IMR-90 (cell line): ENCODE measurements around the gene TRIO. TPM values are rescaled to one million over a fixed set of nuclear protein-coding genes. Genes with fewer than 3 reads are reported as not detected.

ENCODE experiments used
- ATAC-seq: fragments of 200-7000 bp; cut with Tn5 transposase; 2 replicates; pipeline ENCODE4 v1.9.1; 2020; ENCODE audit warnings: low read depth, mild to moderate bottlenecking, moderate library complexity
- BruUV-seq: library from RNA; stranded (reverse); fragments of 400-500 nt; replicated peaks from 2 replicates; lab custom pipeline; 2021; lab: Mats Ljungman, UMichigan
- CTCF ChIA-PET: fragments of 300-600 bp; formaldehyde crosslinking; extraction: SDS; loops from one replicate; lab custom pipeline; 2021; ENCODE audit warnings: antibody characterized with exemption; lab: Yijun Ruan, JAX
- POLR2A ChIA-PET: fragments of 300-600 bp; sonication (Branson Sonifier 250); formaldehyde crosslinking; loops from one replicate; lab custom pipeline; 2022; ENCODE audit warnings: antibody characterized with exemption; ENCODE audit not compliant: unreplicated experiment; lab: Charles Lee
- DNase-seq: peaks from one replicate; pipeline ENCODE4 v3.0.0; 2013
- H2AFZ ChIP-seq: replicated peaks from 2 replicates; pipeline ENCODE3; 2013; ENCODE audit warnings: low read length, mild to moderate bottlenecking; ENCODE audit not compliant: poor library complexity
- H2AK5ac ChIP-seq: 2 replicates; pipeline ENCODE4 v1.6.1; 2013; ENCODE audit warnings: low read depth, low read length, inconsistent platforms
- H2AK9ac ChIP-seq: replicated peaks from 2 replicates; pipeline ENCODE3; 2013; ENCODE audit warnings: mild to moderate bottlenecking, low read depth, low read length, moderate library complexity; ENCODE audit not compliant: poor library complexity
- H2BK120ac ChIP-seq: 2 replicates; pipeline ENCODE4 v1.6.1; 2013; ENCODE audit warnings: low read depth, low read length, inconsistent platforms
- H2BK15ac ChIP-seq: 3 replicates; pipeline ENCODE4 v1.6.1; 2013; ENCODE audit warnings: low read depth, low read length, inconsistent platforms
- H2BK20ac ChIP-seq: 2 replicates; pipeline ENCODE4 v1.6.1; 2013; ENCODE audit warnings: low read depth, mild to moderate bottlenecking, inconsistent platforms, low read length, moderate library complexity
- H2BK5ac ChIP-seq: 2 replicates; pipeline ENCODE4 v1.6.1; 2013; ENCODE audit warnings: mild to moderate bottlenecking, low read depth, low read length, inconsistent platforms; ENCODE audit not compliant: poor library complexity, severe bottlenecking
- H3K14ac ChIP-seq: replicated peaks from 2 replicates; pipeline ENCODE4 v1.6.1; 2013; ENCODE audit warnings: low read depth, low read length, inconsistent platforms
- H3K18ac ChIP-seq: 2 replicates; pipeline ENCODE4 v1.6.1; 2013; ENCODE audit warnings: low read depth, low read length, control low read depth
- H3K23ac ChIP-seq: 2 replicates; pipeline ENCODE4 v1.6.1; 2013; ENCODE audit warnings: low read depth, low read length, inconsistent platforms
- H3K27ac ChIP-seq: 2 replicates; pipeline ENCODE4 v1.5.1; 2013; ENCODE audit warnings: mild to moderate bottlenecking, control low read depth, low read length; ENCODE audit not compliant: insufficient read depth
- H3K27me3 ChIP-seq: 2 replicates; pipeline ENCODE4 v1.6.1; 2013; ENCODE audit warnings: low read length; ENCODE audit not compliant: control insufficient read depth, insufficient read depth
- H3K36me3 ChIP-seq: 2 replicates; pipeline ENCODE4 v1.6.1; 2013; ENCODE audit warnings: low read length, mixed read lengths; ENCODE audit not compliant: control insufficient read depth, insufficient read depth
- H3K4ac ChIP-seq: 2 replicates; pipeline ENCODE4 v1.6.1; 2013; ENCODE audit warnings: low read depth, low read length, inconsistent platforms
- H3K4me1 ChIP-seq: 2 replicates; pipeline ENCODE4 v1.6.1; 2013; ENCODE audit warnings: low read length, mixed read lengths; ENCODE audit not compliant: control insufficient read depth, insufficient read depth
- H3K4me2 ChIP-seq: 2 replicates; pipeline ENCODE4 v1.6.1; 2013; ENCODE audit warnings: low read depth, mild to moderate bottlenecking, control low read depth, low read length, moderate library complexity
- H3K4me3 ChIP-seq: 2 replicates; pipeline ENCODE4 v1.5.1; 2013; ENCODE audit warnings: low read depth, mild to moderate bottlenecking, control low read depth, low read length, moderate library complexity; ENCODE audit not compliant: insufficient read depth
- H3K56ac ChIP-seq: 2 replicates; pipeline ENCODE4 v1.6.1; 2013; ENCODE audit warnings: low read length, inconsistent platforms; ENCODE audit not compliant: insufficient read depth; ENCODE audit errors: extremely low read depth
- H3K79me1 ChIP-seq, 2 experiments: 2 replicates each; pipeline ENCODE4 v1.6.1; 2013; ENCODE audit warnings: low read length in 2 of 2, inconsistent platforms in 1 of 2, low read depth in 1 of 2
- H3K9ac ChIP-seq: 2 replicates; pipeline ENCODE4 v1.6.1; 2013; ENCODE audit warnings: low read depth, low read length, control low read depth
- H3K9me1 ChIP-seq: 2 replicates; pipeline ENCODE4 v1.6.1; 2013; ENCODE audit warnings: low read length, inconsistent platforms; ENCODE audit not compliant: insufficient read depth
- H3K9me3 ChIP-seq: 2 replicates; pipeline ENCODE4 v1.6.1; 2013; ENCODE audit warnings: low read length; ENCODE audit not compliant: control insufficient read depth, insufficient read depth
- H4K20me1 ChIP-seq: 2 replicates; pipeline ENCODE4 v1.6.1; 2013; ENCODE audit warnings: low read length, inconsistent platforms; ENCODE audit not compliant: insufficient read depth
- H4K5ac ChIP-seq: 2 replicates; pipeline ENCODE4 v1.6.1; 2013; ENCODE audit warnings: mild to moderate bottlenecking, low read depth, low read length, control low read depth
- H4K8ac ChIP-seq, 2 experiments: 2 replicates each; pipeline ENCODE4 v1.6.1; 2013; ENCODE audit warnings: low read depth in 2 of 2, low read length in 2 of 2, control low read depth in 1 of 2, inconsistent platforms in 1 of 2
- H4K91ac ChIP-seq: 2 replicates; pipeline ENCODE4 v1.6.1; 2013; ENCODE audit warnings: low read depth, low read length, inconsistent platforms; ENCODE audit not compliant: insufficient read depth
- BHLHE40 ChIP-seq: fragments of 150-350 bp; IDR thresholded peaks from 2 replicates; pipeline ENCODE4 v1.6.1; 2016; ENCODE audit warnings: mild to moderate bottlenecking, low read depth, low read length
- CEBPB ChIP-seq: IDR thresholded peaks from 2 replicates; pipeline ENCODE4 v1.6.1; 2012; ENCODE audit warnings: low read depth, low read length, improper control_type of control experiment
- FOS ChIP-seq: fragments of 150-350 bp; IDR thresholded peaks from 2 replicates; pipeline ENCODE4 v1.6.1; 2016; ENCODE audit warnings: low read depth, low read length
- MAFK ChIP-seq: IDR thresholded peaks from 2 replicates; pipeline ENCODE4 v1.6.1; 2012; ENCODE audit warnings: low read depth, low read length, improper control_type of control experiment
- MAZ ChIP-seq: IDR thresholded peaks from 2 replicates; pipeline ENCODE4 v1.6.1; 2012; ENCODE audit warnings: low read depth, mild to moderate bottlenecking, low read length, improper control_type of control experiment, moderate library complexity, borderline replicate concordance
- MXI1 ChIP-seq: IDR thresholded peaks from 2 replicates; pipeline ENCODE4 v1.6.1; 2012; ENCODE audit warnings: low read depth, mild to moderate bottlenecking, low read length, moderate library complexity, borderline replicate concordance
- POLR2A ChIP-seq: IDR thresholded peaks from 2 replicates; pipeline ENCODE4 v1.6.1; 2012; ENCODE audit warnings: mild to moderate bottlenecking, low read depth, low read length
- RCOR1 ChIP-seq: IDR thresholded peaks from 2 replicates; pipeline ENCODE4 v1.6.1; 2012; ENCODE audit warnings: mild to moderate bottlenecking, low read length, improper control_type of control experiment; ENCODE audit not compliant: insufficient replicate concordance
- SMC3 ChIP-seq: fragments of 150-350 bp; IDR thresholded peaks from 2 replicates; pipeline ENCODE4 v1.6.1; 2016; ENCODE audit warnings: low read depth, mild to moderate bottlenecking, antibody characterized with exemption, low read length, moderate library complexity
- WGBS, 2 experiments: methylation state at CpG; one replicate each; pipeline versions ENCODE4 v1.1.5 to v1.1.7; 2013; ENCODE audit warnings: missing lambda C conversion rate in 2 of 2; ENCODE audit not compliant: insufficient read length in 1 of 2; ENCODE audit errors: extremely low coverage in 2 of 2; 5-methylcytosine and 5-hydroxymethylcytosine counted together
- dilution Hi-C: fragments of 300-500 bp; cut with HindIII; formaldehyde crosslinking; loops from one replicate; pipeline ENCODE4 v1.14.3; 2018; ENCODE audit warnings: low sequenced_read_pairs; ENCODE audit not compliant: unreplicated experiment
- in situ Hi-C: fragments of 300-500 bp; cut with MboI; formaldehyde crosslinking; loops from 3 replicates; pipeline ENCODE4 v1.14.3; 2019; ENCODE audit warnings: low sequenced_read_pairs, inconsistent platforms, mixed read lengths
- intact Hi-C: fragments of 100-400 bp; cut with micrococcal nuclease; formaldehyde crosslinking; loops from 2 replicates; pipeline ENCODE4 v1.10.0; 2022
- polyA plus RNA-seq, 3 experiments: library from polyadenylated mRNA; depleted of rRNA; stranded (reverse); fragments of >200 nt; gene quantifications; 2 replicates each; pipeline ENCODE4 v1.2.3, GENCODE V29; 2012; ENCODE audit warnings: low replicate concordance in 1 of 3
- total RNA-seq: library from RNA; depleted of rRNA; stranded (reverse); fragments of >200 nt; gene quantifications from 2 replicates; pipeline ENCODE4 v1.2.3, GENCODE V29; 2012
- TF ChIP-seq, protein P1 (sequence below): fragments of 150-350 bp; IDR thresholded peaks from 2 replicates; pipeline ENCODE4 v1.6.1; 2016; ENCODE audit warnings: low read depth, mild to moderate bottlenecking, low read length, moderate library complexity, borderline replicate concordance
- TF ChIP-seq, protein P2 (sequence below): fragments of 150-350 bp; IDR thresholded peaks from 2 replicates; pipeline ENCODE4 v1.6.1; 2017; ENCODE audit warnings: mild to moderate bottlenecking, antibody characterized with exemption, low read length, low read depth
- TF ChIP-seq, protein P3 (sequence below): conservative IDR thresholded peaks from 2 replicates; pipeline ENCODE4 v1.5.1; 2012; ENCODE audit warnings: mild to moderate bottlenecking, low read depth, low read length, improper control_type of control experiment

The TRIO gene
- total and polyA plus RNA-seq, 2 of the 4 experiments (the other 2 are of a cell fraction) = 206 to 522 TPM

DNA sequence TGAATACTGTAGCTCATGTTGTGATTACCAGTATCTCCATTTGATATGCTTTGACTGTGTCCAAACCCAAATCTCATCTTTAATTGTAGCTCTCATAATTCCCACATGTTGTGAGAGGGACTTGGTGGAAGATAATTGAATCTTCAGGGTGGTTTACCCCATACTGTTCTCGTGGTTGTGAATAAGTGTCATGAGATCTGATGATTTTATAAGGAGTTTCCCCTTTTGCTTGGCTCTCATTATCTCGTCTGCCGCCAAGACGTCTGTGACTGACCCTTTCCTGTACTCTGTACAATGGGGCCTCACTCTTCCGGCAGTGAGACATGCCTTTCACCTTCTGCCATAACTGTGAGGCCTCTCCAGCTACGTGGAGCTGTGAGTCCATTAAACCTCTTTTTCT is 59.3 kb downstream of the TRIO start:
- H3K9me1 ChIP-seq = peaks cover 39% of the 10 kb centered on the region
- H3K36me3 ChIP-seq = peaks cover 15% of the 10 kb centered on the region
- ChIA-PET CTCF (no interaction called here), POLR2A (interaction anchor here (0.6 to 1.1 kb wide), 2 partner anchors 49 to 162 kb away, joined by 3 read pairs; no protein-coding TSS in a partner anchor)
- no peak overlapping the region; the same call in 1 of the 2 replicates for H2BK120ac ChIP-seq
- 0 out of 2 replicates have a peak overlapping the region, but pooled peaks have one; percentile 10 for H2BK20ac ChIP-seq
- peak overlapping the region; percentile 67; the same call in 1 of the 2 replicates for H3K18ac ChIP-seq
- H3K27ac ChIP-seq = peak overlapping the region; percentile 80
- intact Hi-C loops = no loop called here
- dilution Hi-C loops = no loop called here
- peak overlapping the region; percentile 69 for H3K4ac ChIP-seq
- H4K20me1 ChIP-seq = peaks cover 92% of the 10 kb centered on the region
- H3K14ac ChIP-seq = peak overlapping the region; percentile 61
- DNase-seq (no peak), ATAC-seq (no peak)
- H3K56ac ChIP-seq = no peak overlapping the region
- H4K8ac ChIP-seq = peak overlapping the region; percentile 59 to 76
- H3K9me3 ChIP-seq = no peaks in the 10 kb centered on the region
- H3K4me1 ChIP-seq = peaks cover 45% of the 10 kb centered on the region
- TF ChIP-seq MXI1 (no peak), FOS (no peak), MAZ (no peak), RCOR1 (no peak), MAFK (no peak), BHLHE40 (no peak), SMC3 (no peak), CEBPB (no peak), POLR2A (no peak)
- TF ChIP-seq, protein P1, sequence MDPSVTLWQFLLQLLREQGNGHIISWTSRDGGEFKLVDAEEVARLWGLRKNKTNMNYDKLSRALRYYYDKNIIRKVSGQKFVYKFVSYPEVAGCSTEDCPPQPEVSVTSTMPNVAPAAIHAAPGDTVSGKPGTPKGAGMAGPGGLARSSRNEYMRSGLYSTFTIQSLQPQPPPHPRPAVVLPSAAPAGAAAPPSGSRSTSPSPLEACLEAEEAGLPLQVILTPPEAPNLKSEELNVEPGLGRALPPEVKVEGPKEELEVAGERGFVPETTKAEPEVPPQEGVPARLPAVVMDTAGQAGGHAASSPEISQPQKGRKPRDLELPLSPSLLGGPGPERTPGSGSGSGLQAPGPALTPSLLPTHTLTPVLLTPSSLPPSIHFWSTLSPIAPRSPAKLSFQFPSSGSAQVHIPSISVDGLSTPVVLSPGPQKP = no peak
- TF ChIP-seq, protein P2, sequence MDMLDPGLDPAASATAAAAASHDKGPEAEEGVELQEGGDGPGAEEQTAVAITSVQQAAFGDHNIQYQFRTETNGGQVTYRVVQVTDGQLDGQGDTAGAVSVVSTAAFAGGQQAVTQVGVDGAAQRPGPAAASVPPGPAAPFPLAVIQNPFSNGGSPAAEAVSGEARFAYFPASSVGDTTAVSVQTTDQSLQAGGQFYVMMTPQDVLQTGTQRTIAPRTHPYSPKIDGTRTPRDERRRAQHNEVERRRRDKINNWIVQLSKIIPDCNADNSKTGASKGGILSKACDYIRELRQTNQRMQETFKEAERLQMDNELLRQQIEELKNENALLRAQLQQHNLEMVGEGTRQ = no peak
- TF ChIP-seq, protein P3, sequence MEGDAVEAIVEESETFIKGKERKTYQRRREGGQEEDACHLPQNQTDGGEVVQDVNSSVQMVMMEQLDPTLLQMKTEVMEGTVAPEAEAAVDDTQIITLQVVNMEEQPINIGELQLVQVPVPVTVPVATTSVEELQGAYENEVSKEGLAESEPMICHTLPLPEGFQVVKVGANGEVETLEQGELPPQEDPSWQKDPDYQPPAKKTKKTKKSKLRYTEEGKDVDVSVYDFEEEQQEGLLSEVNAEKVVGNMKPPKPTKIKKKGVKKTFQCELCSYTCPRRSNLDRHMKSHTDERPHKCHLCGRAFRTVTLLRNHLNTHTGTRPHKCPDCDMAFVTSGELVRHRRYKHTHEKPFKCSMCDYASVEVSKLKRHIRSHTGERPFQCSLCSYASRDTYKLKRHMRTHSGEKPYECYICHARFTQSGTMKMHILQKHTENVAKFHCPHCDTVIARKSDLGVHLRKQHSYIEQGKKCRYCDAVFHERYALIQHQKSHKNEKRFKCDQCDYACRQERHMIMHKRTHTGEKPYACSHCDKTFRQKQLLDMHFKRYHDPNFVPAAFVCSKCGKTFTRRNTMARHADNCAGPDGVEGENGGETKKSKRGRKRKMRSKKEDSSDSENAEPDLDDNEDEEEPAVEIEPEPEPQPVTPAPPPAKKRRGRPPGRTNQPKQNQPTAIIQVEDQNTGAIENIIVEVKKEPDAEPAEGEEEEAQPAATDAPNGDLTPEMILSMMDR = no peak
- peak overlapping the region; percentile 99 for H2BK5ac ChIP-seq
- no peak overlapping the region for H2AK9ac ChIP-seq
- 0 out of 3 replicates have a peak overlapping the region, but pooled peaks have one; percentile 41 for H2BK15ac ChIP-seq
- no TSS peak for BruUV-seq
- no peak overlapping the region for H3K4me3 ChIP-seq
- in situ Hi-C loops = no loop called here
- H3K23ac ChIP-seq = peak overlapping the region; percentile 74; the same call in 1 of the 2 replicates
- H3K9ac ChIP-seq = 0 out of 2 replicates have a peak overlapping the region, but pooled peaks have one; percentile 17
- no peaks in the 10 kb centered on the region for H3K27me3 ChIP-seq
- H3K79me1 ChIP-seq = peaks cover 2 to 37% of the 10 kb centered on the region in 2 experiments; a peak in 2 of 4 replicates
- H2AFZ ChIP-seq = no peak overlapping the region
- H4K5ac ChIP-seq = peak overlapping the region; percentile 58; the same call in 1 of the 2 replicates
- WGBS, 2 experiments = 85% methylated on average over 4 of the region's 6 CpGs; no CpG with 5 or more reads in 1 of the 2 experiments
- H2AK5ac ChIP-seq = peak overlapping the region; percentile 76
- peak overlapping the region; percentile 64 for H4K91ac ChIP-seq
- peak overlapping the region; percentile 10; the same call in 1 of the 2 replicates for H3K4me2 ChIP-seq
